Neural progenitor cell (in vitro differentiated cells): ENCODE data around the gene B3GNT2.
"Not testable (repeated sequence)": the region's sequence is repeated elsewhere in the genome, so short reads cannot be mapped to it uniquely, and the experiment has no call there.

Source experiments
- EZH2 ChIP-seq: fragments of 200-600 bp; sonication (generic); IDR thresholded peaks from 2 replicates; pipeline ENCODE4 v1.6.1; 2017; ENCODE audit warnings: antibody characterized with exemption, mild to moderate bottlenecking, moderate library complexity
- TF ChIP-seq, protein P1 (sequence below): fragments of 200-600 bp; sonication (generic); IDR thresholded peaks from 2 replicates; pipeline ENCODE4 v1.5.1; 2017; ENCODE audit warnings: antibody characterized with exemption, mild to moderate bottlenecking

DNA sequence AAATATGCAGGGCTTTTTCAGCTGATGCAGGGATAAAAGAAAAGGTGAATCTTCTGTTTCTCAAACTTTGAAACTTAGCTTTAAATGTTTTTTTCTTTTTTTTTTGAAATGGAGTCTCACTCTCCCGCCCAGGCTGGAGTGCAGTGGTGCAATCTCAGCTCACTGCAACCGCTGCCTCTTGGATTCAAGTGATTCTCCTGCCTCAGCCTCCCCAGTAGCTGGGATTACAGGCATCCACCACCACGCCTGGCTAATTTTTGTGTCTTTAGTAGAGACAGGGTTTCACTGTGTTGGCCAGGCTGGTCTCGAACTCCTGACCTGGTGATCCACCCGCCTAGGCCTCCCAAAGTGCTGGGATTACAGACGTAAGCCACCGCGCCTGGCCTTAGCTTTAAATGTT, 2.9 kb downstream of the B3GNT2 start:
- TF ChIP-seq, protein P1, sequence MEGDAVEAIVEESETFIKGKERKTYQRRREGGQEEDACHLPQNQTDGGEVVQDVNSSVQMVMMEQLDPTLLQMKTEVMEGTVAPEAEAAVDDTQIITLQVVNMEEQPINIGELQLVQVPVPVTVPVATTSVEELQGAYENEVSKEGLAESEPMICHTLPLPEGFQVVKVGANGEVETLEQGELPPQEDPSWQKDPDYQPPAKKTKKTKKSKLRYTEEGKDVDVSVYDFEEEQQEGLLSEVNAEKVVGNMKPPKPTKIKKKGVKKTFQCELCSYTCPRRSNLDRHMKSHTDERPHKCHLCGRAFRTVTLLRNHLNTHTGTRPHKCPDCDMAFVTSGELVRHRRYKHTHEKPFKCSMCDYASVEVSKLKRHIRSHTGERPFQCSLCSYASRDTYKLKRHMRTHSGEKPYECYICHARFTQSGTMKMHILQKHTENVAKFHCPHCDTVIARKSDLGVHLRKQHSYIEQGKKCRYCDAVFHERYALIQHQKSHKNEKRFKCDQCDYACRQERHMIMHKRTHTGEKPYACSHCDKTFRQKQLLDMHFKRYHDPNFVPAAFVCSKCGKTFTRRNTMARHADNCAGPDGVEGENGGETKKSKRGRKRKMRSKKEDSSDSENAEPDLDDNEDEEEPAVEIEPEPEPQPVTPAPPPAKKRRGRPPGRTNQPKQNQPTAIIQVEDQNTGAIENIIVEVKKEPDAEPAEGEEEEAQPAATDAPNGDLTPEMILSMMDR: not testable (repeated sequence)
- not testable (repeated sequence) for TF ChIP-seq EZH2
